Measurements from ENCODE around the gene MAD2L1.
"Not testable (repeated sequence)": the region's sequence is repeated elsewhere in the genome, so short reads cannot be mapped to it uniquely, and the experiment has no call there.

The MAD2L1 gene

DNA sequence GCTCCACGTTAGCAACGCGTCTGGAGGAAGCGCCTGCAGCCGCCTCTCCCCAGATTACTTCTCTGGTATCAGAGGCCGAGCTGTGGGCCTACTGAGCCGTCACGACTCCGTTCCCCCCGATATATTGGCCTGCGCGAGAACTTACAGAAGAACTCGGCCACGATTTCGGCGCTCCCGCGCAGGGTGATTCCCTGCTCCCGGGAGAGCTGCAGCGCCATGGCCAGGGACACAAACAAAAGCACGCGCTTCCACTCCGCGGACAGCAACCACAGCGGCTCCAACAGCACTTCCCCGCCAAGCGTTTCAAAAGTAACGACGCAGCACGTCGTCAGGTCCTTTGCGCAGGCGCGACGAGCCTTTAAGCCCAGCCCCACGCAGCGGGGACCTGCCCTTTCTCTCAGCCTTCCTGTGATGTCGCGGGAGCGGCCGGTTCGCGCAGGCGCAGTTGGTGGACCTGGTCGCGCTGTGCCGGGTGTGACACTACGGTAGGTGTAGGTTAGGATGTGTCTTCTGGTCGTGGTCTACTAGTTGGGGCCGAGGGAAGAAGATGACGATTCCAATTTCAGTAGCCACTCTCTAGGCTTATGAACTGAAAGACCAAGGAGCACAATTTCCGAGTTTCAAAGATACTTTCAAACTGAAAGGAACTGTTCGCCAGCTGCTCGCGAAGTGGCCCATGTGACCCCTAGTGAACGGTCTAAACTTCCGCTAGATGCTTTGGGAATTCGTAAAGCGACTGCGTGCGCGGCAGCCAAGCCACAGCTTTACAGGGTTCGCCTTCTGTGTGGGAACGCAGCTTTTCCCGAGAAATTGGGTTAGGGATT is at the start of gene MAD2L1:
TSS of gene MAD2L1 (minus strand) at position 332 of the 824 bp plus-strand sequence. CDS start at position 218, 114 bp downstream.
- peak; percentile 94 for DNase-seq (ENCODE audit: low spot score)

DNA sequence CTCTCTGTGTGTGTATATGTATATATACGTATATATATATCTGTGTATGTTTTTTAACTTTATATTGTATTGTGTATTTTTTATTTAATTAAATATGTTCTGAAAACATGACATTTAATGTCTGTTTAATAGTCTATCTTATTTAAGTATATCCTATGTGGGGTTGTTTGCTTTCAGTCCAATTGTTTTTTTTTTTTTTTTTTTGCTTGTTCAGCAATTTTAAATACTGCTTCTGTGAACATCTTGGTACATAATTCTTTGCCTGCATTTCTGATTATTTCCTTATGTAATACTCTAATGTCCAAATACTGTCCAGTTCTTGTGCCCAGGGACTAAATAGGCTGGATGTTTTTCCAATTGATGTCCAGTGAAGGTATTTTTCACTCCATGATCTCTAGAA is 45.1 kb upstream of the MAD2L1 start:
- no peak for DNase-seq (ENCODE audit: low spot score)

DNA sequence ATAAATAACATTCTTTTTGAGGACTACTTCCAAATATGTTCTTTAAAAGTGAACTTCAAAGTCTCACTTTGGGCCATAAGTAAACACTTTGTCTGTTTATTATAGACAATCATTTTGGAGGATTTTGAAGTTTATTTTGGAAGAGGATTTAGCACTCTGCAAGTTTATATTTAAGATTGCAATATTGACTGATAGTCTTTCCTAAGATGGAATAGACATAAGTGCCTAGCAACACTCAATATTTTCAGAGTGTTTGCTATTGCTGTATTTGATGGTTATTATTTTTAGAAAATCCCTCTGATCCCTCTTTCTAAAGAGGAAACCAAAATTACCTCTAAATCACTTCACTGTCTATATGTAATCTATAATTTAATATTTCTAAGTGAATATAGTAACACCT is 42.8 kb upstream of the MAD2L1 start:
- DNase-seq (ENCODE audit: low spot score): no peak

DNA sequence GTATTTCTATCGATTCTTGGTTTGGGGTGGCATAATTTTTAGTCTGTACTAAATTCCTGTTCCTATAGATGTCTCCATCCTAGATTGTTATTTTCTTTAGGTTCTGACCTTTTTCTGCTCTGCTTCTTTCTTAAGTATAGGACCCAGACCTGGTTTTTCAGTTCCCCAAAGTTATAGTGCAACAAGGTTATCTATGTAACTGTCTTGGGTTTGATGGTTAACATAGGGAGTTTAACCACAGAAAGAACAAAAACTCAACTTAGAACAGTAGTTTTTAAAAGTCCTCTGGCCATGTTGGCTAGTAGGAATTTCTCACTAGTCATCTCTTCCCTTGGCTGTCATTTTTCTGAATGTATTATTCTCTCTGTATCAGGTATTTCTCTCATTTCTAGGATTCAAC is 38.8 kb upstream of the MAD2L1 start:
- DNase-seq (ENCODE audit: low spot score): no peak

DNA sequence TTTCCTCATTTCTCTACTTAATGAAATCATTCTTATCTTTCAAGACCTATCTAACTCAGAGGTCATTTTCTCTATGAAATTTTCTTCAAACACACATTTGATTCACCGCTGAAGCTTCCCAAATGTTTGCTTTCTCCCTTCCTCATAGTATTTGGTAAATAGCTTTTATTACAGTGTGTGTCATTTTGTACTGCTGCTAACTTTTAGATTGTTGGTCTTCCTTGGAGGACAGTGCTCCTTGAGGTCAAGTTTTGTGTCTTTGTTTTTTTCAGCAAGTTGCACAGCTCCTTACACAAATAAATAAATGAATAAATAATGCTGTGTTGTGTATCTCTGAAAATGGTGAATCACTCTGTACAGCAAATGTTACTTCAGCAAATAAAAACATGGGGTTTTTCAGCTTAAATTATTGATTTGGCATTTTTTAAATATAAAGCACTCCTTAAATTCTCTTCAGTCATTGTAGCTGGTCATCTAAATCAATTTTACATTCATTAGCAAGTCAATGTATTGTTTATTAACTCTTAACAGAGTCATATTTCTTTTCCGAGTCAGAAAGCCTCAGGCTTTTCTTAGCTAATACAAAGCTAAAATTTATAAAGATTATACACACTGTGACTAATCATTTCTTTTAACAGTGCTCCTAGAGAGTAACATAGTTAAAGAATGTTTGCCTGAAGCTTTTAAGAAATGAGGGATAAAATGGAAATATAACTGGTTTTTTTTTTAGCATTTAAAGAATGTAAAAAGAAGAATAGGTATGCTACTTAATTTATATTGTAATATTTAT is 30.1 kb upstream of the MAD2L1 start:
- DNase-seq (ENCODE audit: low spot score): no peak

DNA sequence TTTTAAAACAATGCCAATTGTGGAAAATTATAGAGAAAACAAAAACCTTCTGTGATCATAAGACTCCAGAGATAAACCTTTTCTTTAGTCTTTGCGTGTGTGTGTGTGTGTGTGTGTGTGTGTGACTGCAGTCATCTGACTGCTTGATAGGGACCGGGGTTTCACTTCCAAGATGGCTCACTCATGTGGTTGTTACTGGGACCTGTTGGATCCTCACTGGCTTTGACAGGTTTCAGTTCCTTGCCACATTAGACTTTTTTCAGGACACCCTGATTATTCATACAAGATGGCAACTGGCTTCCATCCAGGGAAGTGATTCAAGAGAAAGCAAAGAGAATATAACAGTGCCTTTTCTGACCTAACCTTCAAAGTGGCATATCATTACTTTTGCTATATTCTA is 21.9 kb upstream of the MAD2L1 start:
- no peak for DNase-seq (ENCODE audit: low spot score)

DNA sequence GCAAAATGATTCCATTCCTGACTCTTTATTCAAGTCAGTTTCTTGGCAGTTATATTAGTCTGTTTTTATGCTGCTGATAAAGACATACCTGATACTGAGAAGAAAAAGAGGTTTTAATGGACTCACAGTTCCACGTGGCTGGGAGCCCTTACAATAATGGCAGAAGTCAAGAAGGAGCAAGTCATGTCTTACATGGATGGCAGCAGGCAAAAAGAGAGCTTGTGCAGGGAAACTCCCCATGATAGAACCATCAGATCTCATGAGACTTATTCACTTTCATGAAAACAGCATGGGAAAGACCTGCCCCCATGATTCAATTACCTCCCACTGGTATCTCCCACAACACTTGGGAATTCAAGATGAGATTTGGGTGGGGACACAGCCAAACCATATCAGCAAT is 21.4 kb upstream of the MAD2L1 start:
- DNase-seq (ENCODE audit: low spot score): not testable (repeated sequence)

DNA sequence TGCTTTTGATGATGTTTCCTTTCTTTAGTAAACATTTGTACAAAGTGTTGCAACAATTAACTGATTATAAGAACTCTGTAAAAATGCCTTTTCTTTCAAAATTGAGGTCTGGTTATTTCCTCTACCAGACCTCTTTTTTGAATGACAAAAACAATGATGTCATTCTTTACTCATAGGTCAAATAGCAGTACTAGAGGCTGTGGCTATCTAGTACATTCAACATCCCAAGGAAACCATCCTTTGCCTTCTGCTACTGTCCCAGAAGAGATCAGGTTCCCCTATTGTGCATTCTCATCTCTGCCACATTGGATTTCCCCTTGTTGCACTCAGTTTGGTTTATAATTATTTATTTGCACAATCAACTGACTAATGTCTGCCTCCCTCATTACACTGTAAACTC is 19.1 kb upstream of the MAD2L1 start:
- DNase-seq (ENCODE audit: low spot score): no peak

DNA sequence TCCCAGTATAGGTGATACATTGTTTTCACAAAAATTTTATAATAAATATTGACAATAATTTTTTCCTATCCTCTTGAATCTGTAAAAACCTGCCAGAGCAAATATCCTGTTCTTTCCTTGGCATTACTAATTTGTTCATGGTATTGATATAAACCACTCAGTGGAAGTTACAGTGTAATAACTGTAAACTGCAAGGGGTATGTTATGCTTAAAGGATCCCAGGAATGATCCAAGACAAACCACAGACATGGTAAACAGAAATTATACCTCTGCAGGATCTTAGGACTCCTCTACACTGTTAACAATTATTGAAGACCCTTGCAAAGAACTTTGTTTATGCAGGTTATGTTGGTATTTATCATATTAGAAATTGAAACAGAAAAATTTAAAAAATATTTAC is 17.7 kb upstream of the MAD2L1 start:
- no peak for DNase-seq (ENCODE audit: low spot score)

DNA sequence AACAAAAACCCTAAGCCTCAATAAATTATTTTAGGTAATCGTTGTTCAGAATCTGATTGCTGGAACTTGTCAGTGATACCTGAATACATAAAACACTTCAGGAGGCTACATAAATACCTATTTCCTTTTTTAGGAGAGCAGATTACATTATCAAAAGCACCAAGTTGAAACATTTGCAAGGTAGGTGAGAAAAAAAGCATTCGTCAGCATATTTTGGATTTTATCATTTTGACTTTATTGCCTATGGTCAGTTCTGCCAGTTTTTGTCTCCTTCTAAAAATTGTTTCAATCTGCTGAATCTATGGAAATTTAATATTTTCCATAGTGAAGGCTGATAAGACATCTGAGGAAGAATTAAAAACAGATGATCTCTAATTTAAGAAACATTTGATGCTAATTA is 16.5 kb upstream of the MAD2L1 start:
- DNase-seq (ENCODE audit: low spot score): no peak

DNA sequence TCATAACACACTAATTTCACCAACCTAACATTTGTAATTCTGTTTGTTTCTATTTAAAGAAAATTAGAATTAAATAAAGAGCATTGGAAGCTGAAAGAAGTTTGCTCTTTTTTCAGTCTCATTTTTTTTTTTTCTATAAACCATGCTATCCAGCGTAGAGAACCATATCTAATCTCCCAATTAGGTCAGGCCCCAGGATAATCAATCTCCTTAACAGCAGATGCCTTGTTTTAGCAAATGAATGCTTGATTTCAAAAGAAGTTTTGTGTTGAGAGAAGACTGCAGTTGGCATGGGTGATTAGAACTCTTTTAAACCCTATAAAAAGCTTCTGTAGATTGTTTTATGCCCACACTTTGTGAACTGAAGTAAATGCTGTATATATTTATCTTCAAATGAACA is 15.6 kb upstream of the MAD2L1 start:
- no peak for DNase-seq (ENCODE audit: low spot score)

DNA sequence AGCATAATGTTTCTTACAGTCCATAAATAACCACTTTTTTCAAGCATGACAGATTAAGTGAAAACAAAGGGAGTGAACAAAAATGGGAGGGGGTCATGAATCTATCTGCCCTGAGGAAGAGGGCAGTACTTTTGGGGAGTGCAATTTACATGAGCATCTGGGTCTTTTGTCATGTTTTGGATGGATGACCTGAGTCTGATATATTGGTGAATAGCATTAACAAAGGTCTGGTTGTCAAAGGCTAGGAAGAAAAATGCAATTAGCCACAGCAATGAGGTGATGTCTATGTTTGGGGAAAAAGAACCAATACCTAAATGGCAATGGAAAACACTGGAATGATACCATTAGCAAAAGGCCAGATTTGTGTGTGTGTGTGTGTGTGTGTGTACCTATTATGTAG is 15.1 kb upstream of the MAD2L1 start:
- no peak for DNase-seq (ENCODE audit: low spot score)

DNA sequence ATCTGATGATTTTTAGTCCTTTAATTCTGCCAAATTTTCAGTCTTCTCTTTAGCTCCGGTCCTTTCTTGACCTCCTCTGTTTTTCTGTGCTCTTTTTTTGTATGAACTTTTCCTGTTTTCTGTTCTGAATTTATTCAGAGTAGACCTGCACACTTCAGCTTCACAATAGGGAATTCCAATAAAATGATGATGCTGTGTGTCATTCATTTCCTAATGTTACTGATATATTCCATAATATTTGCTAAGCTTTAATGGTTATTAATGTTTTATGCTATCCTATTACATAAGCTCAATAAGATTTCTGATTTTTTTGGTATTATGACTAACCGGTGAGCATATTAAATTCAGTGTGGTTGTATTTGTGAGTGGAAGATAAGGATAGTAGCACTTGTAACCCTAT is 13.9 kb upstream of the MAD2L1 start:
- DNase-seq (ENCODE audit: low spot score): no peak

DNA sequence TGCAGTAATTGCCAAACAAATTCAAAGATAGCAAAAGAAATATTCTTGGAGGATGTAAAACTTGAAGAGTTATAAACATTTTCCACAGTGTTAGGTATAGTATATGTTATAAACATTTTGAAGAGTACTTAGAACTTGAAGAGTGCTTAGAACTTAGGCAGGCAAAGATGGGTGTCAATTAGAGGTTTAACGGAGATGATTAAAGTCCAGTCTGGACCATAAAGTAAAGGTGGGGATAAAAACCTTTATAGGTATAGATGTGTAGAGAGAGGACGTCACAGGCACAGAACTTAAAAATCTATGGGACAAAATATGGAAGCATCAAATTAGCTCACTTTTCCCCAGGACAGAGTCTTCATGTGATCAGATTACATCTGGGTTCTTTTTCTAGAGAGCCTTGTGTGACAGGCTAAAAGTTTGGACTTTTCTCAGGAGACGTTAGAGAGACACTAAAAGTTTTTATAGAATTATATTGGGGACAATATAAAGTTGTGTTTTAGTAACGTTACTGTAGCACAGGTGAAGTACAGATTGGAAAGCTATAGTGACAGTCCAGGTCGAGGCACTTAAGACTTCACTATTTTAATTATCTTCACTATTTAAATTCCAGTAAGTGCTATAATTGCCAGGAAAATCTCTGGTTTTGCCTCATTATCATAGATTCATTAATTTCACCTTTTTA is 13.3 kb upstream of the MAD2L1 start:
- DNase-seq (ENCODE audit: low spot score): no peak

DNA sequence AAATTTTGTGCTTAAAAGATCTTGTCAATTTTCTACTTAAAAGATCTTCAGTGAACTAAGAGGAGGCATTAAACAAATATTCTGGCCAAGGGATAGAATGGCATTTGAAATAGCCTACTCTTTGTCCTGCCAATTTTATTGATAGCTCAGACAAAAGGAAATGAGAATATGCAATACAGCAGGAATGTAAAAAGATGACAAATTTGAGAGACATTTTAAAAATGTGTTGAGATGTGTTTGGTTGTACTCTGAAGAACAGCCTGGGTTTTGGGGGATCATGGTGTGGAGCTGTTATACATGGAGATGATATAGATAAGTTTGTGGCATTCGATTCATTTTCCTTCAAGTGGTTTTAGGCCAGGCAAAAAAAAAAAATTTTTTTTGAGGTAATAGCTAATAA is 11.6 kb upstream of the MAD2L1 start:
- no peak for DNase-seq (ENCODE audit: low spot score)

DNA sequence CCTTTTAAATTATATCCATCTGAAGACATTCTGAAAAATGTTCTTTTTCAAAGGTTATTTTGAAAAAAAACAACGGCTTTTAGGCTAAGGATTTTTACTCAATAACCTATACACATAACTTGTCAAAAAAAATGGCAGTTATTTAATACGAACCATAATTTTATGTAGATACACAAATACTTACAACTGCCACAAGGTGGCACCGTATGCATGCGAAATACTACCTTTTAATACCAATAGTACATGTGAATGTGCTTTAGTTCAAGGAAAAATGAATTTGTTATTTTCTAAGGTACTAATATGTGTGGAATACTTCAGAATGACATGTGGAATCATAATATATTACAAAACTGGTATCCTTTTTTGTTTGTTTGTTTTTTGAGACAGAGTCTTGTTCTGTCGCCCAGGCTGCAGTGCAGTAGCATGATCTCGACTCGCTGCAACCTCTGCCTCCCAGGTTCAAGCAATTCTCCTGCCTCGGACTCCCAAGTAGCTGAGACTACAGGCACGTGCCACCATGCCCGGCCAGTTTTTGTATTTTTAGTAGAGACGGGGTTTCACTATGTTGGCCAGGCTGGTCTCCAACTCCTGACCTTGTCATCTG is 4.6 kb upstream of the MAD2L1 start:
- DNase-seq (ENCODE audit: low spot score): peak; percentile 44

DNA sequence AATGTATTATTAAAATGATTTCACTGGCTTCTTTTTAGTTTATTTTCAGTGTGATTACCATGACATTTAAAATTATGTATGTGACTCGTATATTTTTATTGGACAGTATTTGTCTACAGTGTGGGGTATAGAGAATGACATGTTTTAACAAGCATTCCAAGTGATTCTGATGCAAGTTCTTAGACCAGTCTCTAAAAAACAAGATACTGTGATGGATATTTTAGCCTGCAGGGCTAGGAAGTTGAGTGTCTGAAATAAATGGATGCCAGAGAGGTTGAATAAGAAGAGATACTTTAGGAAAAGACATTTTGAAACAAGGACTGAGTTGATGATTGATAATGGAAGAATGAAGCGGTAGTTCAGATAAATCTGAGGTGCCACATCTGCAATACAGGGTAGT is 3.5 kb upstream of the MAD2L1 start:
- DNase-seq (ENCODE audit: low spot score): no peak

DNA sequence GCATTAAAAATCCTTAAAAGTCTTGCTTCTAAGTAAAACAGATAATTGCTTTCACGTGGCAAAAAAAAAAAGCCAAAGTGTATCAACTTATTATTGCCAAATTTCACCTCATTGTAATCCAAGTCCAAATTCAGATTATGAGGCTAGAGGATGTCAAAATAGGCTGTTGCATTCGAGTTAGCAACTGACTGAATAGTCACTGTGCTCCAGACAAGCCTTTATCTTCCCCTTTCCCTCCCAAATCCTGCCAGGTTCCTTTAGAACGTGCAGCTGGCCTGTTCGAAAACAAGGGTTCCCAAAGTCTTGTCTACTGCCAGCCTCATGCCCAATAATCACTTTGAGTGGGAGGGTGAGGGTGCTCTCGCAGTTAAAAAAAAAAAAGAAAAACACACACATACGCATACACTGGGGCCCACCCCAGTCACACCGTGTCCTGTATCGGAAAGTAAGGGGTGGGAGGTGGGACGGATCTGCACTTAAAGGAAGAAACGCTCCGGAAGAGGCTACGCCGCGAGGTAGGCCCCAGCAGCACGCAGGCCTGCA is 603 bp downstream of the MAD2L1 start:
- peak; percentile 5 for DNase-seq (ENCODE audit: low spot score)

DNA sequence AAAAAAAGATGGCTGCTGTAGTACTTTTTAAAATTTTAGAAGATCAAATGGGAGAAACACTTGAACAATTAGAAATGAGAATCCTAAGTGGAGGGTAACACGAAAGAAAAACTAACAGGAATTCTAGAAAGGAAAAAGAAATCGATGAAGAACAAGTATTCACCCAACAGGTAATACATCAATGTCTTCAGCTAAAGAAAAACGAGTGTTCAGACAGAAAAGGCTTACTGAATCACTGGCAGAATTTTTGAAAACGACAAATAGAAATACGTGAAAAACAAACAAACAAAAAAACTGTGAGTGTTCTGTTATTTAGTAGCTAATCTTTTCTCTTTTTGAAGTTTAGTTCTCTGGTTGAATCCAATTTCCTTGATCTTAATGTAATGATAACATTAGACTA is 1.8 kb downstream of the MAD2L1 start:
- no peak for DNase-seq (ENCODE audit: low spot score)

DNA sequence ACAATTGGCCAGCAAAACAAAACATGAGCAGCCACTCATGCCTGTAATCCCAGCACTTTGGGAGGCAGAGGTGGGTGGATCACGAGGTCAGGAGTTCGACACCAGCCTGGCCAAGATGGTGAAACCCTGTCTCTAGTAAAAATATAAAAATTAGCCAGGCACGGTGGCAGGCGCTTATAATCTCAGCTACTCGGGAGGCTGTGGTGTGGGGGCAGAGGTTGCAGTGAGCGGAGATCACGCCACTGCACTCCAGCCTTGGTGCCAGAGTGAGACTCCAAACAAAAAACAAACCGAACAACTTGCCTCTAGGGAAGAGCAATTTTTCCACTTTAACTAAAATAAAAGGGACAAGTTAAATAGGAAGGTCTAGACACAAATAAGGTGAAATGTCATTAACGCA is 2.9 kb downstream of the MAD2L1 start:
- DNase-seq (ENCODE audit: low spot score): not testable (repeated sequence)

DNA sequence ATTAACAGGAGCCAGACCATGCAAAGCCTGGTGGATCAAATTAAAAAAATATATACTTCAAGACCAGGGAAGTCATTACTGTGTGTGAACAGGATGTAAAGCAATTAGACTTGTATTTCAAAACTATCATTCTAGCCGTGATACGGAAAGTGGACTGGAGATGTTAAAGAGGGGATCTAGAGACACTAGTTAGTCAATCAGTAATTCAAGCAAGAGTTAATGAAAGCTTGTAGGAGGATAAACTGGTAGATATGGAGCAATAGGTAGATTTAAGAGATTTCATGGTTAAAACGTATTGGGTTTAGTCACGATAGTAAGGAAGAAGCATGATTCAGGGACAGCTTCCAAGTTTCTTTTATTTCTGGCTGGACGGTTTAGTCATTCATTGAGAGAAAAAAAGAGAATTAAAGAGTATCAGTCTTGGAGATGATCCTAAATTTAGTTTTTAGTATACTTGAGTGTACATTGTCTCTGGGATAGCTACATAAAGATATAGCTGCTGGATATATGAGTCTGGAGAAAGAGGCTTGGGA is 3.9 kb downstream of the MAD2L1 start:
- DNase-seq (ENCODE audit: low spot score): no peak

DNA sequence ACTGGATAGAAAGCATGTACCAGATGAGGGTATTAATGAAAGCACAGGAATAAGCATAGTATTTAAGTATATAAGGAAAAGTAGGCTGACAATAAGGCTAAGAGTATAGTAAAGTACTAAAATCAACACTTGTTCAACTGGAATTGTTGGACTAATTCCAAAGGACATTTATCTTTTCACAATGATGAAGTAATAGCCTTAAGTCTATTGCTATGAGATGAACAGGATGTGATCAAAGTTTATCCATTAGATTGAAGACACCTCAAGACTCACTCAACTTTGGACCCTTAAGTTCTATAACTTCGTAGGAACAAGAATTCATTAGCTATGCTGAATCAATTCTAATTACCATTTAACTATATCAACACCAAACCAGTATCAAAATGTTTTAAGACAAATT is 7.6 kb downstream of the MAD2L1 start:
- no peak for DNase-seq (ENCODE audit: low spot score)
